Hepatocyte (in vitro differentiated cells): ENCODE measurements around the gene OR52L1. TPM values are rescaled to one million over a fixed set of nuclear protein-coding genes. Genes with fewer than 3 reads are reported as not detected.

Source experiments
- DNase-seq: peaks from one replicate; pipeline ENCODE4 v3.0.0-alpha.2; 2016; ENCODE audit warnings: low spot score
- H2AFZ ChIP-seq: fragments of 200-600 bp; sonication (generic); 2 replicates; pipeline ENCODE4 v1.6.0; 2016; ENCODE audit warnings: antibody characterized with exemption, mild to moderate bottlenecking
- H3K27ac ChIP-seq: fragments of 200-600 bp; sonication (generic); 2 replicates; pipeline ENCODE4 v1.5.1; 2016; ENCODE audit warnings: mild to moderate bottlenecking
- H3K27me3 ChIP-seq: fragments of 200-600 bp; sonication (generic); 2 replicates; pipeline ENCODE4 v1.6.1; 2016
- H3K36me3 ChIP-seq: fragments of 200-600 bp; sonication (generic); replicated peaks from 2 replicates; pipeline ENCODE4 v1.5.1; 2016; ENCODE audit warnings: low read depth; ENCODE audit not compliant: insufficient read depth
- H3K4me1 ChIP-seq: fragments of 200-600 bp; sonication (generic); 2 replicates; pipeline ENCODE4 v1.5.1; 2016; ENCODE audit warnings: mild to moderate bottlenecking, moderate library complexity; ENCODE audit not compliant: insufficient read depth
- H3K4me2 ChIP-seq: fragments of 200-600 bp; sonication (generic); 2 replicates; pipeline ENCODE4 v1.6.0; 2016
- H3K4me3 ChIP-seq: fragments of 200-600 bp; sonication (generic); 2 replicates; pipeline ENCODE4 v1.5.1; 2016; ENCODE audit warnings: mild to moderate bottlenecking
- H3K79me2 ChIP-seq: fragments of 200-600 bp; sonication (generic); 2 replicates; pipeline ENCODE4 v1.6.0; 2017; ENCODE audit warnings: mild to moderate bottlenecking
- H3K9me2 ChIP-seq: fragments of 200-600 bp; sonication (generic); replicated peaks from 2 replicates; pipeline ENCODE4 v1.6.0; 2017; ENCODE audit warnings: mild to moderate bottlenecking; ENCODE audit not compliant: insufficient read depth
- H3K9me3 ChIP-seq: fragments of 200-600 bp; sonication (generic); 2 replicates; pipeline ENCODE4 v1.5.1; 2016; ENCODE audit warnings: low read depth, mild to moderate bottlenecking
- H4K20me1 ChIP-seq: fragments of 200-600 bp; sonication (generic); 2 replicates; pipeline ENCODE4 v1.6.0; 2016; ENCODE audit warnings: mild to moderate bottlenecking; ENCODE audit not compliant: insufficient read depth, poor library complexity, severe bottlenecking
- EZH2 ChIP-seq: fragments of 200-600 bp; sonication (generic); IDR thresholded peaks from 2 replicates; pipeline ENCODE4 v1.6.1; 2016; ENCODE audit warnings: antibody characterized with exemption, mild to moderate bottlenecking, borderline replicate concordance
- EZH2phosphoT487 ChIP-seq: fragments of 200-600 bp; sonication (generic); IDR thresholded peaks from one replicate; pipeline ENCODE4 v1.6.1; 2018; ENCODE audit warnings: antibody characterized with exemption, mild to moderate bottlenecking, low read depth, moderate library complexity; ENCODE audit not compliant: unreplicated experiment, severe bottlenecking
- WGBS: methylation state at CpG from one replicate; pipeline ENCODE4 v1.1.6; 2016; ENCODE audit warnings: low lambda C conversion rate; ENCODE audit errors: missing lambda C conversion rate; 5-methylcytosine and 5-hydroxymethylcytosine counted together
- polyA plus RNA-seq: library from polyadenylated mRNA; unstranded; fragments of >200 nt; fragmentation: Nextera tagmentation; extraction: Ambion mirVana; gene quantifications from 2 replicates; pipeline ENCODE4 v1.2.1, GENCODE V29; 2016
- total RNA-seq: library from RNA; depleted of rRNA; stranded (reverse); fragments of >200 nt; gene quantifications from 2 replicates; pipeline ENCODE4 v1.2.3, GENCODE V29; 2014
- TF ChIP-seq, protein P1 (sequence below): fragments of 200-600 bp; sonication (generic); IDR thresholded peaks from 2 replicates; pipeline ENCODE4 v1.5.1; 2016; ENCODE audit warnings: antibody characterized with exemption, mild to moderate bottlenecking; ENCODE audit not compliant: poor library complexity

Gene OR52L1
- total RNA-seq, result not detected in 2 replicates
- not detected in 2 replicates for polyA plus RNA-seq

DNA sequence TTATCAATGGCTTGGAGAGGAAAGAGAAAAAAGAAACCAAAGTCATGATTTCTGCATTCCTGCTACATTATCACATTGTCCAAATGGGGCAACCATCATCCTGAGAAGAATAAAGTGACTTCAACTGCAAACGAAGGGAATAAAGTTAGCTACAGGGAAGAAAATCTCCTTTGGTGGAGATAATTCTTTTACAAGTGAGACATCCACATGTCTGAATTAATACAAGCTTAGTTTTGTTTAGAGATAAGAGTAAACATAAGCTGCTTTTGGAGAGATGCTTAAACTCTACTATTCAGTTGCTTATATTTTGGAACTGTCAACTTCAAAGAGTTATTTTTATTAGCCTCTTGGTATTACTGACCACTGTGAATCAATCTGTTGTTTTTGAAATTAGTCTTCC is at the start of gene OR52L1:
OR52L1 (minus strand) TSS at position 101 of the 400 bp plus-strand sequence; CDS start at position 46, 55 bp downstream.
- Histone ChIP-seq H2AFZ (no peak within 1 kb of the TSS), H3K9me2 (no peaks in the 10 kb centered on the region), H3K4me3 (no peak within 1 kb of the TSS), H3K79me2 (no peaks in the 10 kb centered on the region), H4K20me1 (no peaks in the 10 kb centered on the region), H3K9me3 (no peaks in the 10 kb centered on the region), H3K27me3 (peaks cover 11% of the 10 kb centered on the region), H3K4me2 (no peak within 1 kb of the TSS), H3K27ac (no peak within 1 kb of the TSS), H3K4me1 (no peaks in the 10 kb centered on the region), H3K36me3 (no peaks in the 10 kb centered on the region)
- WGBS, result 69% methylated on average over 1 of the region's 1 CpG
- DNase-seq, result no peak
- TF ChIP-seq EZH2phosphoT487 (no peak), EZH2 (no peak)
- TF ChIP-seq, protein P1, sequence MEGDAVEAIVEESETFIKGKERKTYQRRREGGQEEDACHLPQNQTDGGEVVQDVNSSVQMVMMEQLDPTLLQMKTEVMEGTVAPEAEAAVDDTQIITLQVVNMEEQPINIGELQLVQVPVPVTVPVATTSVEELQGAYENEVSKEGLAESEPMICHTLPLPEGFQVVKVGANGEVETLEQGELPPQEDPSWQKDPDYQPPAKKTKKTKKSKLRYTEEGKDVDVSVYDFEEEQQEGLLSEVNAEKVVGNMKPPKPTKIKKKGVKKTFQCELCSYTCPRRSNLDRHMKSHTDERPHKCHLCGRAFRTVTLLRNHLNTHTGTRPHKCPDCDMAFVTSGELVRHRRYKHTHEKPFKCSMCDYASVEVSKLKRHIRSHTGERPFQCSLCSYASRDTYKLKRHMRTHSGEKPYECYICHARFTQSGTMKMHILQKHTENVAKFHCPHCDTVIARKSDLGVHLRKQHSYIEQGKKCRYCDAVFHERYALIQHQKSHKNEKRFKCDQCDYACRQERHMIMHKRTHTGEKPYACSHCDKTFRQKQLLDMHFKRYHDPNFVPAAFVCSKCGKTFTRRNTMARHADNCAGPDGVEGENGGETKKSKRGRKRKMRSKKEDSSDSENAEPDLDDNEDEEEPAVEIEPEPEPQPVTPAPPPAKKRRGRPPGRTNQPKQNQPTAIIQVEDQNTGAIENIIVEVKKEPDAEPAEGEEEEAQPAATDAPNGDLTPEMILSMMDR, result no peak

DNA sequence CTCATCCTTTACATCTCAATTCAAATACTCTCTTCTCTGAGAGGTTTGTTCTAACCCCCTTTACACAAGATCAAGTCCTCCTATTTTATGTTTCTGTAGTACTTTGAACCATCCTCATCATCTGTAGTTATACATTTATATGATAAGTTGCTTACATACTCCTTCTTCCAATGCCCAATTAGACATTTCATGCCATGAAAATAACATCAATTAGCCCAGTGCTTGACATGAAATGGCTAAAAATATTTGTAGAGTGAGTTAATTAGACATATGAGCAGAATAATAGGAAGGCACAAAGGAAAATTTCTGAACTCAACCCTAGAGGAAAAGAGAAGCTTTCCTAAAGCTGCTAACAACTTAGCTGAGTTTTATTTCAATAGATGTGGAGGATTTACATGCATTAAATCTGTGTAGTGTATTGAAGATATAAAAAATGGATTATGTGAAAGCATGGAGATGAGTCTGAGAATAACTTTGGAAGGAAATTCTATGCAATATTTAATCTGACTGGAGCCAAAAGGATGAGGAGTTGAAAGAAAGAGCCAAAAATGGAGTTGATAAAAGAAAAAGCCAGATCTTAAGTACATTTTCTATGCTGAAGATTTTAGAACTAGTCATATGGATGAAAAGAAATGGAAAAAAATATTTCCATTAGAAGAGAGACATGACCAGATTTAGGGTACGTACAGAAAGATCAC is 44.1 kb upstream of the OR52L1 start, which contains the start of gene OR56A1:
OR56A1 (minus strand) TSS at position 51 of the 698 bp plus-strand sequence. CDS start 3,066 bp downstream, outside the sequence.
- no peaks in the 10 kb centered on the region for H3K4me1 ChIP-seq
- no peaks in the 10 kb centered on the region for H3K36me3 ChIP-seq
- WGBS, result 92% methylated on average over 1 of the region's 1 CpG
- peaks cover 13% of the 10 kb centered on the region for H3K27me3 ChIP-seq
- H3K9me3 ChIP-seq, result no peaks in the 10 kb centered on the region
- no peaks in the 10 kb centered on the region for H3K9me2 ChIP-seq
- no peak within 1 kb of the TSS for H3K4me3 ChIP-seq
- TF ChIP-seq, protein P1, result no peak
- TF ChIP-seq EZH2phosphoT487, result no peak
- H3K79me2 ChIP-seq, result no peaks in the 10 kb centered on the region
- H3K27ac ChIP-seq, result no peak within 1 kb of the TSS
- DNase-seq, result no peak
- H4K20me1 ChIP-seq, result no peaks in the 10 kb centered on the region
- H2AFZ ChIP-seq, result no peak within 1 kb of the TSS
- H3K4me2 ChIP-seq, result no peak within 1 kb of the TSS

DNA sequence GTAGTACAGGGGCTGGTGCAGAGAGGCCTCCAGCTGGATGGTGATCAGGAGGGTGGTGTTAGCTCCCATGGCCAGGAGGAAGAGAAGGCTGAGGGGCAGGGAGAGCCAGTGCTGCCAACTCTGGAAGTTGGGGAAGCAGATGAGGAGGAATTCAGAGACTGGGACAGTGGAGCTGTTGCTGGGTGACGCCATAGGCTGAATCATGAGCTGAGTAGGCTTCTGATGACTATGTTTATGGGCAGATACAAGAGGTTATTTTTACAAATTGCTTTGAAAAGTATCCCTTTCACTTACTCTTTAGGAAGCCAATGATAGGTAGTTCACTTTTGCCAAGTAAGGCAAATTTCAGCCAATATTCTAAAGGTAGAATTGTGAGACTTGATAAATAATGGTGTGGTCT is 40.7 kb upstream of the OR52L1 start:
- Histone ChIP-seq H2AFZ (no peak overlapping the region), H3K36me3 (no peaks in the 10 kb centered on the region), H3K27me3 (peaks cover 2% of the 10 kb centered on the region), H3K4me1 (no peaks in the 10 kb centered on the region), H3K4me3 (no peak overlapping the region), H3K9me2 (no peaks in the 10 kb centered on the region), H3K79me2 (no peaks in the 10 kb centered on the region), H4K20me1 (no peaks in the 10 kb centered on the region), H3K9me3 (no peaks in the 10 kb centered on the region), H3K27ac (no peak overlapping the region), H3K4me2 (no peak overlapping the region)
- 93% methylated on average over 1 of the region's 1 CpG for WGBS
- TF ChIP-seq, protein P1, result no peak
- TF ChIP-seq EZH2phosphoT487, result no peak
- TF ChIP-seq EZH2, result no peak
- no peak for DNase-seq
